ENCODE results near the gene UBE2R2. TPM values are rescaled to one million over a fixed set of nuclear protein-coding genes. Genes with fewer than 3 reads are reported as not detected.
A peak's percentile ranks its signal among the peaks of the same experiment; 100 is the strongest.

UBE2R2 gene
- total and polyA plus RNA-seq, 2 of the 4 experiments (the other 2 are of a cell fraction): 12.7 to 24.8 TPM

- no peak overlapping the region for H4K5ac ChIP-seq (ENCODE audit: low read depth, low read length)
- POLR2A ChIA-PET (ENCODE audit: unreplicated experiment): interaction anchor here (1.2 kb wide), 1 partner anchor 101 kb away, joined by 3 read pairs; no protein-coding TSS in a partner anchor
These were observed 98.1 kb downstream of the UBE2R2 start for GRCh38 chr9:33914887-33915628.

More at GRCh38 chr9:33914887-33915628, 98.1 kb downstream of the UBE2R2 start:
- DNase-seq (no peak), ATAC-seq (ENCODE audit: low read depth) (no peak)
- Histone ChIP-seq H3K9ac (ENCODE audit: low read depth, low read length) (no peak overlapping the region), H2AK9ac (replicated peaks; ENCODE audit: low read depth, low read length, poor library complexity) (no peak overlapping the region), H2AFZ (replicated peaks; ENCODE audit: low read length, poor library complexity) (no peak overlapping the region), H3K4me2 (ENCODE audit: low read depth, low read length) (no peak overlapping the region), H3K4me3 (ENCODE audit: insufficient read depth, low read depth, low read length) (no peak overlapping the region), H3K56ac (ENCODE audit: extremely low read depth, insufficient read depth, low read length) (no peak overlapping the region), H3K23ac (ENCODE audit: low read depth, low read length) (no peak overlapping the region), H3K9me3 (ENCODE audit: control insufficient read depth, insufficient read depth, low read length) (no peaks in the 10 kb centered on the region), H3K4ac (ENCODE audit: low read depth, low read length) (no peak overlapping the region), H2BK120ac (ENCODE audit: low read depth, low read length) (no peak overlapping the region), H4K20me1 (ENCODE audit: insufficient read depth, low read length) (peaks cover 20% of the 10 kb centered on the region; the same call in 1 of the 2 replicates), H2BK20ac (ENCODE audit: low read depth, low read length) (no peak overlapping the region), H3K79me1 (ENCODE audit: low read depth in 1 of 2, low read length in 2 of 2) (peaks cover 37 to 62% of the 10 kb centered on the region in 2 experiments), H2AK5ac (ENCODE audit: low read depth, low read length) (no peak overlapping the region), H2BK15ac (ENCODE audit: low read depth, low read length) (no peak overlapping the region), H3K4me1 (ENCODE audit: control insufficient read depth, insufficient read depth, low read length) (no peaks in the 10 kb centered on the region), H3K27me3 (ENCODE audit: control insufficient read depth, insufficient read depth, low read length) (no peaks in the 10 kb centered on the region), H2BK5ac (ENCODE audit: low read depth, low read length, poor library complexity, severe bottlenecking) (no peak overlapping the region), H3K14ac (replicated peaks; ENCODE audit: low read depth, low read length) (no peak overlapping the region), H3K9me1 (ENCODE audit: insufficient read depth, low read length) (no peaks in the 10 kb centered on the region), H3K27ac (ENCODE audit: insufficient read depth, low read length) (no peak overlapping the region), H3K36me3 (ENCODE audit: control insufficient read depth, insufficient read depth, low read length) (peaks cover 39% of the 10 kb centered on the region), H4K91ac (ENCODE audit: insufficient read depth, low read depth, low read length) (no peak overlapping the region), H3K18ac (ENCODE audit: low read depth, low read length) (no peak overlapping the region), H4K8ac (ENCODE audit: low read depth in 2 of 2, low read length in 2 of 2) (no peak overlapping the region)
- in situ Hi-C loops (cut with MboI; ENCODE audit: low sequenced_read_pairs): no loop called here
- WGBS, 2 experiments (ENCODE audit: extremely low coverage in 2 of 2, insufficient read length in 1 of 2): no CpG with 5 or more reads among the region's 3 CpGs
- TF ChIP-seq CEBPB (IDR thresholded peaks at IDR 0.05; ENCODE audit: low read depth, low read length) (peak; percentile 57), CHD1 (IDR thresholded peaks at IDR 0.05; ENCODE audit: low read depth, low read length) (no peak)
- dilution Hi-C loops (cut with HindIII; ENCODE audit: low sequenced_read_pairs, unreplicated experiment): no loop called here
- CTCF ChIA-PET: interaction anchor here (0.6 kb wide), 1 partner anchor 291 kb away, joined by 3 read pairs; no protein-coding TSS in a partner anchor
- BruUV-seq (replicated peaks): no TSS peak
- intact Hi-C loops (cut with micrococcal nuclease): no loop called here
